DMS 273 (cell line): ENCODE data around the gene TTYH3.

Experiments used
- DNase-seq: peaks from one replicate; lab custom pipeline; 2025; ENCODE audit not compliant: unreplicated experiment; lab: John Stamatoyannopoulos, UW

The TTYH3 gene

GRCh38 chr7:2614631-2615330 is 17.0 kb upstream of the TTYH3 start:
- peak; percentile 87 for DNase-seq

DNA sequence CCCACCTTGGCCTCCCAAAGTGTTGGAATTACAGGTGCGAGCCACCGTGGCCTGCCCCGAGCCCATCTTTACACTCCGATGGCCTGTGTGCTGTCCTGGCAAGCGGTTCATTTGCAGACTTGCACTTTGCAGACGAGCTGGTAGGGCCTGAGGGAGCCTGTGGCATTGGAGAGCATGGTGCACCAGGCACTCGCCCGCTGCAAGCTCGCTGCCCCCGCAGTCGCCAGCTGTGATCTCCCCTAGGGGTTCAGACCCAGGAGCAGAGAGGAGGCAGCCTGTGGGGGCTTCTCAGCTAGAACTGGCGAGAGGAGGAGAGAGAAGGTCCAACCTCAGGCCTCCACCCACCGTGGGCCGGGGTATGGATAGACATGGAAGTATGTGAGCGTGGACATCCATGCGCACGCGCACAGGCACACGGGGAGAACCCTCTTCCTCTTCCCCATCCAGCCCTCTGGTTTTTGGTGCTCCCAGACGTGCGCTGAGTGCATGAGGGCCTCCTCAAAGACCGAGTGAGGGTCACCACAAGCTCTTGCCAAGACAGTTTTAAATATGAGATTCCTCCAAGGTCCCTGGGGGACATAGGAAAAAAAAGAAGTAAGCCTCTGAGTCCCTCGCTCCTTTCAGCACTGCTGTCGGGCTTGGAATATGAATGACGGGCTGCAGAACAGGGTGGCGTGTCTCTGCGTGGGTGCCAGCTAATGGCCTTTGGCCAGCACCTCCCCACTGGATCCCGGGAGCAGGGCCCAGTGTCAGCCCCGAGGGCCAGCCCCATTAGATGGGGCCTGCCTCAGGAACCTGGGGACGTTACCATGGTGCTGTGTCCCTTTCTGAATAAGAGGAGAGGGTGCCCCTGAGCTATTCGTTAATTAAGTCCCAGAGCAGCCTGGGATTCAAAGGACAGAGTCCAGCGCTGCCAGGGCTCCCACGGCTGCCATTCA is 15.1 kb upstream of the TTYH3 start:
- DNase-seq = no peak

GRCh38 chr7:2617325-2617905 is 14.4 kb upstream of the TTYH3 start:
- no peak for DNase-seq

GRCh38 chr7:2619116-2619515 is 12.7 kb upstream of the TTYH3 start:
- no peak for DNase-seq

GRCh38 chr7:2621061-2621828 is 10.5 kb upstream of the TTYH3 start:
- DNase-seq = peak; percentile 63

DNA sequence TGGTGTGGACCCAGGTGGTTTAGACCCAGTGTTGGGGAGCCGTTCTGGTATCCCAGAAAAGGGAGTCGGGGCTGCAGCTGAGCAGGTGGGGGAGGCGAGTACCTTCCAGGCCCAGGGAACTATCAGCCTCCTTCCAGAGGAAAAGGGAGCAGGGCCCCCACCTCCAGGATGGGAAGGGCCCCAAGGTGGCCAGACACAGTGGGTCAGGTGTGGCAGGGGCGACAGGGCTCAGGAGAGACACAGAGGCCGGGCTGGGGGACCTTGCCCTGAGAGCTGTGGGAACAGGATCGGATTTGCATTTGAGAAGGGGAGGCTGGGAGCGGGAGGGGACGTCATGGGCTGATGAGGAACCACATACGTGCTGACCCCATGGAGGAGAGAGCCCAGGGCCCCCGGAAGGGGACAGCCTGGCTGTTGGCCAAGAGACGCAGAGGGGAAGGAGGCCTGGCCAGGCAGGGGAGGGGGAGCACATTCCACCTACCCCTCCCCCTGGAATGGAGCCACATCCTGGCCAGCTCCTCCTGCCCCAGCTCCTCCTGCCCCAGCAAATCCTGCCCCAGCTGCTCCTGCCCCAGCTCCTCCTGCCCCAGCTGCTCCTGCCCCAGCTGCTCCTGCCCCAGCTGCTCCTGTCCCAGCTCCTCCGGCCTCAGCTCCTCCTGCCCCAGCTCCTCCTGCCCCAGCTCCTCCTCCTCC is 9.7 kb upstream of the TTYH3 start:
- no peak for DNase-seq

DNA sequence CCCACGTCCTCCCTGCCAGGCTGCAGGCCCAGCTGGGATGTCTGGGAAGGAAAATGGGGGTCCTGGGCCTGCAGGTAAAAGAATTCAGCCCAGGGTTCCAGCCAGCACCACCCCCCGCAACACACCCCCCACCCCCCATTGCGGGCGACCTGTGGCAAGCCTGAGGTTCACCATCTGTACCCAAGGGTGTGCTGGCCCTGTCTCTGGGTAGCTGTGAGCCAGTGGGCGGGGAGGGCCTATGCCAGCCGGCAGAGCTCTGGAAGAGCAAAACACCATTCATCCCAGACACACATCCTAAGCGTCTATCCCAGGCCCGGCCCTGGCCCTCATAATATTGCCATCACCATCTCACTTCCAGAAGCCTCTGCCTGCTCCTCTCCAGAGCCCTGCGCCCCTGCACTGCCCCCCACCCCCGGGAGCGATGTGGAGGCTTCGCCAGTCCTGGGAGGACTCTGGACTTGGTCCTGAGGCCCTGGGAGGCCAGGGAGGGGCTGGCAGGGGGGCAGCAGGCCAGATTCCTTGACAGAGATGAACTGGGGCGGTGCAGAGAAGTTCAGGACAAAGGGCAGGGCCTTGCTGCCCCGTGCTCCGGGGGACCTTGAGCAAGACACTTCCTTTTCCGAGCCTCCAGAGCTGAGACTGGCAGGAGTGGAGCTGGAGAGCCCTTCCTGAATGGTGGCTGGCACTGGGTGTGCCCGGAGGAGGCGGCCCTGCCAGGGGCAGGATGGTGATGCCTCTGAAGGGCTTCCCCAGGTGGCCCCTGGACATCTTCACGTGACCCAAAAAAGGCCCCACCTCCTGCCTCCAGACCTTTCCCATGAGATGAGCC is 8.7 kb upstream of the TTYH3 start:
- peak; percentile 54 for DNase-seq

DNA sequence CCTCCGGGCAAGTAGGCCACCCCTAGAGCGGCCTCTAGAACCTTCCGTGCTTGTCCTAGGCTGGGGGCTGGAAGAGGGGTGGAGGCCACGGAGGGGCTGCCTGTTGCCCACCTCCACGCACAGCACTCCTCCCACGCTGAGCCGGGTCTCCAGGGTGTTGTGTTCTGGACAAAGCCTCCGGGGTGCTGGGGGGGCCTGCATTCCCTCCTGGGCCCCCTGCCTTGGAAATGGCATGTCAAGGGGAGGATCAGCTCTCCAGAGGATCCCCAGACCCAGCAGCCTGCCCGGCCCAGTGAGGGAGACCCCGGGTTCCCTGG is 8.1 kb upstream of the TTYH3 start:
- DNase-seq = no peak

DNA sequence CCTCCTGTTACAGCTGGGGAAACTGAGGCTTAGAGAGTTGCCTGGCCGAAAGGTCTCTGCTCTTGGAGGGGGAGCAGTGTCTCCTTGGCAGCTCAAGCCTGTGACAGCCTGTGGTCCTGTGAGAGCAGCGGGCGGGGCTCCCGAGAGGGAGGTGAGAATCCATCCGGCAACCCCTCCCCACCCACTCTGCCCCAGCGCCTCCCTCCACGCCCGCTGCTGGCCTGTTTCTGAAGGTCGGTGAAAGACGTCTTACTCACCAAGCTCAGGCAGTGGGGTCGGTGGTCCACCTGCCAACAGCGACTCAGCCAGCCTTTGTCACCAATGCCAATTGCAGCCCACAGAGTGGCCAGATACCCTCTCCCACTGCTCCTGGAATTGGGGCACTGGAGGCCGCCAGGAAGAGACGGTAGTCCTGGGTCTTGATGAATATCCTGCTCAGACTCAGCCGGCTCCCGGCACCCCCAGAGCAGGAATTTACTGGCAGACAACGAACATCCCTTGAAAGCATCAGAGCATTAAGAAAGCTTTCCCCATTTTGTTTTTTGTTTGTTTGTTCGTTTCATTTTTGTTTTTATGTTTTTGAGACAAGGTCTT is 7.4 kb upstream of the TTYH3 start:
- no peak for DNase-seq

DNA sequence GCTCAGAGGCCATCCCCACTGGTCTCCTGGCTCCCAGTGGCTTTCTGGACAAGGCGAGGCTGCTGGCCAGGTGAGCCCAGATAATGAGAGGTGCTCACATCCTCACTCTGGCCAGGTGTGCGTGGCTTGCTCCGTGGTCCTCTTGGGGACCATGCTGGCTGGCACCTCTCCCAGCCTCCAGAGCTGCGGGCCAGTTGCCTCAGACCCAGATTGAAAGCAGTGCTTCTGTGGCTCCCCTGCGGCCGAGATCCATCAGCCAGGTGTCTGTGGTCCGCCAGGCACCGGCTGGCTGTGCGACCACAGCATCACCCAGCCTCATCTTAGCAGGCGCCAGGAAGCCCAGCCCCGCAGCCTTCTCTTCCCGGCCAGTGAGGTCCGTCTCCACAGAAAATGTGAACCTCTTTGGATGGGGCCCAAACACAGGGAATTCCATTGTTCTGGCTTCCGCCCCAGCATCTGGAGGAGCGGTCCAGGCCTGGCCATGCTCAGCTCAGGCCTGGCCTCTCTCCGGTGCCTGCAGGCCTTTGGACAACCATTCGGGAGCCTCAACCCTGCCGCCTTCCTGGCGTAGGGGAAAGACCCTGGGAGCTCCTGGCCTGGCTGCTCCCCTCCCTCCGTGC is 5.2 kb upstream of the TTYH3 start:
- DNase-seq = no peak

DNA sequence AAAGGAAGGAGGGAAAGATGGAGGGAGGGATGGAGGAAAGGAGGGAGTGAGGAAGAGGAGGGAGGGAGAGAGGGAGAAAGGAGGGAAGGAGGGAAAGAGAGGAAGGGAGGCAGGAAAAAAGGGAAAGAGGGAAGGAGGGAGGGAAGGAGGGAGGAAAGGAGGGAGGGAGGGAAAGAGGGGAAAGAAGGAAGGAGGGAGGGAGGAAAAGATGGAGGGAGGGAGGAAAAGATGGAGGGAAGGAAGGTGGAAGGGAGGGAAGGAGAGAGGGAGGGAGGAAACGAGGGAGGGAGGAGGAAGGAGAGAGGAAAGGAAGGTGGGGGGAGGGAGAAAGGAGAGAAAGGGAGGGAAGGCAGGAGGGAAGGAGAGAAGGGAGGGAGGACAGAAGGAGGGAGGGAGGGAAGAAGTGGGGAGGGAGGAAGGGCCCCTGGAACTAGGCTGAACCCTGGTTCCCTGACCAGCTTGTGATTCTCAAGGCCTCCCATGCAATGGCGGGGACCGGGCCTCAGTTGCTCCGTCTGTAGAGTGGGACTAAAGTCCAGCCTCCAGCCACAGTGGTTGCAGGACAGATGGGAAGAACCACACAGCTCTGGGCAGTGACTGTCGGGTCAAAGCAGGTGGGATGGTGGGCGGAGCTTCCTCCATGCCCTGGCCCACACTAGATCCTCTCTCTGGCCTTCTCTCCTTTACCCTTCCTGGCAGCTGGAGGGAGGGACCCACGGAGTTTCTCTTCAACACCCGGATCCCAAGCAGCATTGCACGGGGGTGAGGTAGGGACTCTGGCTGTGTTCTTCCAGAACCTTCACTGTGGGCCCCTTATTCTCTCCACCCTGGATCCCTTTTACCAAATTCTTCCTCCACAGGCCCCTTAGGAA is 4.3 kb upstream of the TTYH3 start:
- DNase-seq = no peak

DNA sequence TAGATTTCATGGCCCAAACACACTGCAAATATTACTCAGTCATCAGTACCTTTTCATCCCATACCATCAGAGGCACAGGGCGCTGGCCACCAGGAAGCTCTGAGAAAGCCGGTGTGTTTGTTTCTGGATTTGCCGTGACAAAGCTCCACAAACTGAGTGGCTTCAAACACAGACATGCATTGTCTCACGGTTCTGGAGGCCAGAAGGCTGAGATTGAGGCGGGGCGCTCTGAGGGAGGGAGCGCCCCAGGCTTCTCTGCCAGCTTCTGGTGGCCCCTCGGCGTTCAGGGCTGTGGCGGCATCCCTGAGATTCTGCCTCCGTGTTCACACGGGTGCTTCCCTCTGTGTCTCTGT is 3.7 kb upstream of the TTYH3 start:
- no peak for DNase-seq

- no peak for DNase-seq
These were observed 2.9 kb upstream of the TTYH3 start for GRCh38 chr7:2628891-2629290.

- peak; percentile 68 for DNase-seq
These were observed 1.8 kb upstream of the TTYH3 start for GRCh38 chr7:2629746-2630681.

DNA sequence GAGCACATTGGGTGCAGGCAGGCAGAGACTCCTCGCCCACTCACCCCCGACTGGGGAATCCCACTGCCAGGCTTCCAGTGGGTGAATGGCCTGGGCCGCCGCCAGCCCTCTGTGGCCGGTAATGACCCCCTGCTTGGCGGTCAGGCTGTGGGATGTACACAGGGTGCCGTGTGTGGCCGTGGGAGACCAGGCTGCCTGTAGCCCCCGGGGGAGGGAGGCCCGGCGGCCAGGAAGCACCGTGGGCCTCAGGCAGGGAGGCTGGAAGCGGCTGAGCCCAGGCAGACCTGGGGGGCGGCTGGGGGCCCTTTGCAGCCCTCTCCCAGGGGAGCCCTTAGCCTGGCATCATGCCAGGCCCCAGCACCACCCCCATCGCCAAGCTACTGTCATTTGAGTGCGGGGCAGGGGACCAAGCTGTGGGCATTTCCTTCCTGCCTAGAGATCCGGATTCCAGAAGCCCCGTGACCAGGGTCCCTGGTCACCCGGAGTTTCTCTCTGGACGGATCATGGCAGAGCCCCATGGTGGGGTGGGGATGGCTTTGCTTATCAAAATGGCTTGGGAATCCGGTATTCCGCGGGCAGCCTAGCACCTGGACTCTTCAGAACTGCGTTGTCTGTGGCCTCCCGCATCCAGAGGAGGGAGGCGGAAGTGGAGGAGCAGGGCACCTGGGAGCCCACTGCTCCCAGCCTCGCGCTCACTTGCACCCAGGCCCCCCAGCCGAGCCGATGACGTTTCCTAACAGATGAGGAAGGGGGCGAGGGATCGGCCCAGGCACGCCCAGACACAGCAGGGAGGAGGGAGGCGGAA is 1.1 kb downstream of the TTYH3 start:
- DNase-seq = peak; percentile 92

- peak; percentile 65 for DNase-seq
These were observed 1.9 kb downstream of the TTYH3 start for GRCh38 chr7:2633538-2634266.
